ENCODE data around the gene SHB.

Gene SHB

DNA sequence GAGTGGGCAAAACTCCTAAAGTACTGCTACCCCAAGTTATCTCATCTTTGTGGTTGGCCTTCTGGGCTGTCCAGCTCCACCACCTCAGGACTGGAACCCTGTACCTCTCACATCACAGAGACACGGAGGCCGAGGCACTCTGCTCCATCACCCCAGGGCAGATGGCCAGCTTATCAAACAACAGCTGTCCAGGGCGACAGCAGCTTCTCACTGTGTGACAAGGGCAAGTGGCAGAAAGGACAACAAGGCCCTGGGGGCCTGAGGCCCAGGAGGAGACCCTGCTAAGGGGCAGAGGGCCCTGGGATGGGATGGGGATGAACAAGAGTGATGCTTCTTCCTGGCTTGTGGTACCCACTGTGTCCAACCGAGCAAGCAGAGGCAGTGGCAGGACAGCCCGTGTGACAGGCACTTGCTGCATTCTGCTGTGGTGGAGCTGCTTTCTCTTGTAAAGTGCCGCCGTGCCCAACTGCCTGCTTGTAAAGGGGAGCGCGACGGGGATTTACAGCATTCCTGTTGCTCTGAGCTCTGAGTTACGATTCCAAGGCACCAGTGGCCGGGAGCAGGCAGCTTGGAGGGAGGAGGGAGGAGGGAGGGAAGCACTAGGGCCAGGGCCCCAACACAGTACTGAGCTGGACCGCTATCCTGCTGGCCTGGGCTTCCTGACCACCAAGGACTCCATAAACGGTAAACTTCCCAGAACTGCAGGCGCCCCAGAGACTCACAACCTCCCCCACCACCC lies 71.2 kb downstream of the SHB start:
- H3K27me3 ChIP-seq (ENCODE audit: low read depth, low read length) = no peaks in the 10 kb centered on the region
- no peak overlapping the region for H3K27ac ChIP-seq (ENCODE audit: low read length)
- TF ChIP-seq, protein P1, sequence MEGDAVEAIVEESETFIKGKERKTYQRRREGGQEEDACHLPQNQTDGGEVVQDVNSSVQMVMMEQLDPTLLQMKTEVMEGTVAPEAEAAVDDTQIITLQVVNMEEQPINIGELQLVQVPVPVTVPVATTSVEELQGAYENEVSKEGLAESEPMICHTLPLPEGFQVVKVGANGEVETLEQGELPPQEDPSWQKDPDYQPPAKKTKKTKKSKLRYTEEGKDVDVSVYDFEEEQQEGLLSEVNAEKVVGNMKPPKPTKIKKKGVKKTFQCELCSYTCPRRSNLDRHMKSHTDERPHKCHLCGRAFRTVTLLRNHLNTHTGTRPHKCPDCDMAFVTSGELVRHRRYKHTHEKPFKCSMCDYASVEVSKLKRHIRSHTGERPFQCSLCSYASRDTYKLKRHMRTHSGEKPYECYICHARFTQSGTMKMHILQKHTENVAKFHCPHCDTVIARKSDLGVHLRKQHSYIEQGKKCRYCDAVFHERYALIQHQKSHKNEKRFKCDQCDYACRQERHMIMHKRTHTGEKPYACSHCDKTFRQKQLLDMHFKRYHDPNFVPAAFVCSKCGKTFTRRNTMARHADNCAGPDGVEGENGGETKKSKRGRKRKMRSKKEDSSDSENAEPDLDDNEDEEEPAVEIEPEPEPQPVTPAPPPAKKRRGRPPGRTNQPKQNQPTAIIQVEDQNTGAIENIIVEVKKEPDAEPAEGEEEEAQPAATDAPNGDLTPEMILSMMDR (IDR thresholded peaks at IDR 0.05; ENCODE audit: low read depth, low read length) = no peak
- TF ChIP-seq EZH2phosphoT487 (IDR thresholded peaks at IDR 0.05; ENCODE audit: low read depth) = no peak
- H3K36me3 ChIP-seq (replicated peaks; ENCODE audit: low read depth, low read length) = no peaks in the 10 kb centered on the region
- H3K79me2 ChIP-seq (ENCODE audit: low read length) = no peaks in the 10 kb centered on the region
- H3K4me1 ChIP-seq (ENCODE audit: low read length) = peaks cover 67% of the 10 kb centered on the region
- H3K9me3 ChIP-seq (ENCODE audit: insufficient read depth, low read length) = no peaks in the 10 kb centered on the region
- no peak overlapping the region for H3K9ac ChIP-seq (ENCODE audit: low read length)
- H2AFZ ChIP-seq (ENCODE audit: low read depth, low read length) = no peak overlapping the region
- H3K4me2 ChIP-seq (ENCODE audit: low read length) = no peak overlapping the region
- H3K4me3 ChIP-seq (ENCODE audit: low read length) = no peak overlapping the region
- no peaks in the 10 kb centered on the region for H4K20me1 ChIP-seq (ENCODE audit: insufficient read depth, low read length)

DNA sequence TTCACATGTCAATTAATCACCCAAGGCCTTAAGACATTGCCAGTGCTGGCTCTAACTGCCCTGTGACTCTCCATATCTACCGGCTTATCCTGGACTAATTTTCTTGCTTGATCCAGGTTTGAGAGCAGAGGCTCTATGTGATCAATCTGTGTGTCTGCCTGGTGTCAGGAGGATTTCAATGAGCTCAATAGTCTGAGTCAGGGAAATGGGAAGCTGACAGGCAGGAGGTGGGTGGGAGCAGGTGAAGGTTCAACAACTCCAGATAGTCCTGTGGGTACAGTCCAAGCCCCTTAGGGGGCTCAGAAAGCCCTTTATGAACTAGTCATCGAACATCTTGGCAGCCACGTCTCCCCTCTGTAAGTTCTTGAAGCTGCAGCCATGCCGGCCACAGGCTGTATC lies 72.2 kb downstream of the SHB start:
- no peak overlapping the region for H3K4me2 ChIP-seq (ENCODE audit: low read length)
- no peaks in the 10 kb centered on the region for H3K36me3 ChIP-seq (replicated peaks; ENCODE audit: low read depth, low read length)
- peaks cover 69% of the 10 kb centered on the region for H3K4me1 ChIP-seq (ENCODE audit: low read length)
- H3K79me2 ChIP-seq (ENCODE audit: low read length) = no peaks in the 10 kb centered on the region
- H3K27me3 ChIP-seq (ENCODE audit: low read depth, low read length) = no peaks in the 10 kb centered on the region
- H3K4me3 ChIP-seq (ENCODE audit: low read length) = no peak overlapping the region
- no peak overlapping the region for H3K27ac ChIP-seq (ENCODE audit: low read length)
- no peak overlapping the region for H2AFZ ChIP-seq (ENCODE audit: low read depth, low read length)
- TF ChIP-seq, protein P1 (IDR thresholded peaks at IDR 0.05; ENCODE audit: low read depth, low read length) = no peak
- TF ChIP-seq EZH2phosphoT487 (IDR thresholded peaks at IDR 0.05; ENCODE audit: low read depth) = no peak
- no peak overlapping the region for H3K9ac ChIP-seq (ENCODE audit: low read length)
- no peaks in the 10 kb centered on the region for H3K9me3 ChIP-seq (ENCODE audit: insufficient read depth, low read length)
- H4K20me1 ChIP-seq (ENCODE audit: insufficient read depth, low read length) = no peaks in the 10 kb centered on the region

DNA sequence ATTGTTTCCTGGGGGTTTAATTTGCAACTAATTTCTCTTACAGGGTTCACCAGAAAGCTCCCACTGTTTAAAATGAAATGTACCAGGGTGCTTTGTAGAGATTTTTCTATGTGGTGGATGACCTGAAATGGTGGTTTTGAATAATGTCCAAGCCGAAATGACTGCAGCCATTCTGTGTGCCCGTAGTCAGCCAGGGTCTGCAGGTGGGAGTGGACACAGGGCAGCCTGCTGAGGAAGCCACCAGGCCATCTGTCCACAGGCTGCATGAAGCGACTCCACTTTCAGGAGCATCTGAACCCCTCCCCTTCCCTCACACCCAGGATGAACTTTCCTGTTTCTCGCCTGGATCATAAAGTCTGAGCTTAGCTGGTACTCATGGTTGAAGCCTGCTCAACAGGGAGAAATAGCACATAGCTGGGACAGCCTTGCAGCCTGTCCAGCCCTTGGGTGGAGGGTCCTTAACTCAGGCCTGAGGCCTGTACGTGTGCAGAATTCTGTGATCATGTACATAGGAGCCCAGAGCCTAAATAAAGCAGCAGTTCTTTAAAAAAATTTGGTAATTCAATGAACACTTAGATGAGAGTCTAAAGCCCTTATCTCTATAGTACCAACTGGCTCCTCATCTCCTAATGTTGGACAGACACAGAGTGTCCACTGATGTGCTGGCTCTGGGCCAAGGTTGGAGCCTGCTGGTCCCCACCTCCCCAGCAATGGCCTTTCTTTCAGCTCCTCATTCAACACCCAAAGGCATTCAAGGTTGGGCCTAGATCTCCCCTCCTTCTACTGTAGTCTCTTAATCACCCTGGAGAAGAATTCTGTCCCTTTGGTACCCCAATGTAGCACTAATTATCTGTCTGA lies 72.8 kb downstream of the SHB start:
- no peak overlapping the region for H2AFZ ChIP-seq (ENCODE audit: low read depth, low read length)
- H3K9ac ChIP-seq (ENCODE audit: low read length) = no peak overlapping the region
- no peaks in the 10 kb centered on the region for H3K9me3 ChIP-seq (ENCODE audit: insufficient read depth, low read length)
- no peaks in the 10 kb centered on the region for H3K27me3 ChIP-seq (ENCODE audit: low read depth, low read length)
- no peaks in the 10 kb centered on the region for H3K79me2 ChIP-seq (ENCODE audit: low read length)
- H3K27ac ChIP-seq (ENCODE audit: low read length) = peak overlapping the region; percentile 94; the same call in 1 of the 2 replicates
- peak overlapping the region; percentile 94; the same call in 1 of the 2 replicates for H3K4me2 ChIP-seq (ENCODE audit: low read length)
- TF ChIP-seq, protein P1 (IDR thresholded peaks at IDR 0.05; ENCODE audit: low read depth, low read length) = no peak
- TF ChIP-seq EZH2phosphoT487 (IDR thresholded peaks at IDR 0.05; ENCODE audit: low read depth) = no peak
- H3K36me3 ChIP-seq (replicated peaks; ENCODE audit: low read depth, low read length) = no peaks in the 10 kb centered on the region
- H4K20me1 ChIP-seq (ENCODE audit: insufficient read depth, low read length) = no peaks in the 10 kb centered on the region
- H3K4me3 ChIP-seq (ENCODE audit: low read length) = no peak overlapping the region
- peaks cover 63% of the 10 kb centered on the region for H3K4me1 ChIP-seq (ENCODE audit: low read length)

DNA sequence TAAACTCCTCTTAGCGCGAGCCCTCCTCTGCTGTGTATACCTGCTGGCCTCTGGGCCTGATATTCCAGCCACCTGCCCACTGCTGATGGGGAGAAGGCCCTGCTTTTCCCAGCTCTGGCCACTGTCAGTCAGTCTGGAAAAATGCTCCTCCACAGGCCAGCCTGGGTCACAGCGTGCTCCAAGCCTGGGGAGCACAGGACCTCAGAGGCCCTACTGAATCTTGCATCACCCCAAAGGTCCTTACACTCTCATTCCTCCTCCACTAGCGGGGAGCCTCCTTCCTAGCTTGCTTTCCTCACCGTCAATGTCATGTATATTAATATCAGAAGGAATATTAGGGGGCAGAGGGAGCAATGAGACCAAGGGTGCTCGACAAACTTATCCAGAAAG lies 73.7 kb downstream of the SHB start:
- Histone ChIP-seq H4K20me1 (ENCODE audit: insufficient read depth, low read length) (no peaks in the 10 kb centered on the region), H3K27ac (ENCODE audit: low read length) (peak overlapping the region; percentile 94), H3K9ac (ENCODE audit: low read length) (peak overlapping the region; percentile 68), H3K9me3 (ENCODE audit: insufficient read depth, low read length) (no peaks in the 10 kb centered on the region), H3K27me3 (ENCODE audit: low read depth, low read length) (no peaks in the 10 kb centered on the region), H3K4me2 (ENCODE audit: low read length) (peak overlapping the region; percentile 94), H3K4me1 (ENCODE audit: low read length) (peaks cover 58% of the 10 kb centered on the region), H3K36me3 (replicated peaks; ENCODE audit: low read depth, low read length) (no peaks in the 10 kb centered on the region), H3K79me2 (ENCODE audit: low read length) (no peaks in the 10 kb centered on the region), H3K4me3 (ENCODE audit: low read length) (peak overlapping the region; percentile 74), H2AFZ (ENCODE audit: low read depth, low read length) (no peak overlapping the region)
- TF ChIP-seq, protein P1 (IDR thresholded peaks at IDR 0.05; ENCODE audit: low read depth, low read length) = no peak
- TF ChIP-seq EZH2phosphoT487 (IDR thresholded peaks at IDR 0.05; ENCODE audit: low read depth) = no peak
